ENCODE measurements around the gene RAB5IF. TPM values are rescaled to one million over a fixed set of nuclear protein-coding genes. Genes with fewer than 3 reads are reported as not detected.

RAB5IF gene
- total RNA-seq, 1 donor from 2014 or later: 56.5 TPM

- Histone ChIP-seq H3K27ac (replicated peaks) (no peak overlapping the region), H3K4me3 (no peak overlapping the region), H3K9me3 (replicated peaks) (no peaks in the 10 kb centered on the region), H3K27me3 (ENCODE audit: low read depth) (no peaks in the 10 kb centered on the region), H3K36me3 (no peaks in the 10 kb centered on the region), H3K4me1 (peaks cover 11% of the 10 kb centered on the region)
- no peak for DNase-seq
- no peak for TF ChIP-seq CTCF (IDR thresholded peaks at IDR 0.05; ENCODE audit: borderline replicate concordance)
- intact Hi-C loops (cut with micrococcal nuclease): no loop called here
Observed at GRCh38 chr20:36628076-36628475, 22.5 kb downstream of the RAB5IF start.

- H3K4me1 ChIP-seq: no peaks in the 10 kb centered on the region
- intact Hi-C loops (cut with micrococcal nuclease): no loop called here
- DNase-seq: no peak
- H3K4me3 ChIP-seq: no peak overlapping the region
- TF ChIP-seq CTCF (IDR thresholded peaks at IDR 0.05; ENCODE audit: borderline replicate concordance): no peak
- H3K36me3 ChIP-seq: no peaks in the 10 kb centered on the region
- H3K9me3 ChIP-seq (replicated peaks): no peaks in the 10 kb centered on the region
- no peak overlapping the region for H3K27ac ChIP-seq (replicated peaks)
- H3K27me3 ChIP-seq (ENCODE audit: low read depth): no peaks in the 10 kb centered on the region
Observed at GRCh38 chr20:36629719-36630681, 24.4 kb downstream of the RAB5IF start.

- H3K27ac ChIP-seq (replicated peaks): no peak overlapping the region
- no peaks in the 10 kb centered on the region for H3K4me1 ChIP-seq
- no peak for TF ChIP-seq CTCF (IDR thresholded peaks at IDR 0.05; ENCODE audit: borderline replicate concordance)
- no peaks in the 10 kb centered on the region for H3K9me3 ChIP-seq (replicated peaks)
- DNase-seq: no peak
- no peak overlapping the region for H3K4me3 ChIP-seq
- no peaks in the 10 kb centered on the region for H3K27me3 ChIP-seq (ENCODE audit: low read depth)
- no peaks in the 10 kb centered on the region for H3K36me3 ChIP-seq
- intact Hi-C loops (cut with micrococcal nuclease): no loop called here
Observed at GRCh38 chr20:36631646-36632045, 26.1 kb downstream of the RAB5IF start.

GRCh38 chr20:36632147-36632486 lies 26.5 kb downstream of the RAB5IF start:
- H3K9me3 ChIP-seq (replicated peaks): no peaks in the 10 kb centered on the region
- no peak for DNase-seq
- no peak overlapping the region for H3K27ac ChIP-seq (replicated peaks)
- H3K4me1 ChIP-seq: no peaks in the 10 kb centered on the region
- no peaks in the 10 kb centered on the region for H3K36me3 ChIP-seq
- no peak overlapping the region for H3K4me3 ChIP-seq
- no peak for TF ChIP-seq CTCF (IDR thresholded peaks at IDR 0.05; ENCODE audit: borderline replicate concordance)
- intact Hi-C loops (cut with micrococcal nuclease): no loop called here
- no peaks in the 10 kb centered on the region for H3K27me3 ChIP-seq (ENCODE audit: low read depth)

GRCh38 chr20:36632487-36633284 lies 27.1 kb downstream of the RAB5IF start:
- TF ChIP-seq CTCF (IDR thresholded peaks at IDR 0.05; ENCODE audit: borderline replicate concordance): no peak
- H3K27me3 ChIP-seq (ENCODE audit: low read depth): no peaks in the 10 kb centered on the region
- no peaks in the 10 kb centered on the region for H3K36me3 ChIP-seq
- no peaks in the 10 kb centered on the region for H3K4me1 ChIP-seq
- no peak for DNase-seq
- no peak overlapping the region for H3K27ac ChIP-seq (replicated peaks)
- no peak overlapping the region for H3K4me3 ChIP-seq
- intact Hi-C loops (cut with micrococcal nuclease): no loop called here
- H3K9me3 ChIP-seq (replicated peaks): no peaks in the 10 kb centered on the region

All from left ventricle myocardium inferior (tissue), 1 donor.